ENCODE measurements around the gene DOCK6.

DNA sequence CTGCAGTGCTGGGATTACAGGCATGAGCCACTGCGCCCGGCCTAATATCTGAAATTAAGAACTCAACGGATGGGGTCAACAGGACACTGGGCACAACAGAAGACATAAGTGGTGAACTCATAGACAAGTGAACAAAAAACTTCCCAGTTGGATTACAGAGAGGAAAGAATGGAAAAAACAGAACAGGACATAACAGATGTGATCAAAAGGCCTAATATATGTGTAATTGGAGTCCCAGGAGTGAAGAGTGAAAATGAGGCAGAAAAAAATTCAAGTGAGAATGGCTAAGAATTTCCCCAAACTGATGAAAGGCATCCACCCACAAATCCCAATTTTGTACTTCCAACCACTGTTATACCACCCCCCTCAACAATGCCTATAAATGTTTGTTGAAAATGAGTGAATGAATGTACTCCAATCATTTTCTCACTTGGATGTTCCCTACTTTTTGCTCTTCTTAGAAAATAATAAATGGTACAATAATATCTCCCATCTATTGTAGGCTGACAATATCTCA, 41.2 kb downstream of the DOCK6 start:
- TF ChIP-seq, protein P1, sequence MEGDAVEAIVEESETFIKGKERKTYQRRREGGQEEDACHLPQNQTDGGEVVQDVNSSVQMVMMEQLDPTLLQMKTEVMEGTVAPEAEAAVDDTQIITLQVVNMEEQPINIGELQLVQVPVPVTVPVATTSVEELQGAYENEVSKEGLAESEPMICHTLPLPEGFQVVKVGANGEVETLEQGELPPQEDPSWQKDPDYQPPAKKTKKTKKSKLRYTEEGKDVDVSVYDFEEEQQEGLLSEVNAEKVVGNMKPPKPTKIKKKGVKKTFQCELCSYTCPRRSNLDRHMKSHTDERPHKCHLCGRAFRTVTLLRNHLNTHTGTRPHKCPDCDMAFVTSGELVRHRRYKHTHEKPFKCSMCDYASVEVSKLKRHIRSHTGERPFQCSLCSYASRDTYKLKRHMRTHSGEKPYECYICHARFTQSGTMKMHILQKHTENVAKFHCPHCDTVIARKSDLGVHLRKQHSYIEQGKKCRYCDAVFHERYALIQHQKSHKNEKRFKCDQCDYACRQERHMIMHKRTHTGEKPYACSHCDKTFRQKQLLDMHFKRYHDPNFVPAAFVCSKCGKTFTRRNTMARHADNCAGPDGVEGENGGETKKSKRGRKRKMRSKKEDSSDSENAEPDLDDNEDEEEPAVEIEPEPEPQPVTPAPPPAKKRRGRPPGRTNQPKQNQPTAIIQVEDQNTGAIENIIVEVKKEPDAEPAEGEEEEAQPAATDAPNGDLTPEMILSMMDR (optimal IDR thresholded peaks at IDR 0.05 in 1 of 3, IDR thresholded peaks at IDR 0.05 in 1 of 3, conservative IDR thresholded peaks at IDR 0.05 in 1 of 3; ENCODE audit: extremely low read depth in 1 of 3, insufficient read depth in 2 of 3, low read length in 3 of 3): no peak
- TF ChIP-seq EZH2 (IDR thresholded peaks at IDR 0.05; ENCODE audit: low read length): no peak

All from keratinocyte (primary cell).